HG03354 (cell line): ENCODE results near the gene TCP11L1.
"Not testable (repeated sequence)": the region's sequence is repeated elsewhere in the genome, so short reads cannot be mapped to it uniquely, and the experiment has no call there.

Experiments
- ATAC-seq: cut with Tn5 transposase; IDR thresholded peaks from one replicate; pipeline ENCODE4 v1.9.1; 2021; ENCODE audit warnings: mild to moderate bottlenecking; ENCODE audit not compliant: unreplicated experiment, poor library complexity, severe bottlenecking

TCP11L1 gene

DNA sequence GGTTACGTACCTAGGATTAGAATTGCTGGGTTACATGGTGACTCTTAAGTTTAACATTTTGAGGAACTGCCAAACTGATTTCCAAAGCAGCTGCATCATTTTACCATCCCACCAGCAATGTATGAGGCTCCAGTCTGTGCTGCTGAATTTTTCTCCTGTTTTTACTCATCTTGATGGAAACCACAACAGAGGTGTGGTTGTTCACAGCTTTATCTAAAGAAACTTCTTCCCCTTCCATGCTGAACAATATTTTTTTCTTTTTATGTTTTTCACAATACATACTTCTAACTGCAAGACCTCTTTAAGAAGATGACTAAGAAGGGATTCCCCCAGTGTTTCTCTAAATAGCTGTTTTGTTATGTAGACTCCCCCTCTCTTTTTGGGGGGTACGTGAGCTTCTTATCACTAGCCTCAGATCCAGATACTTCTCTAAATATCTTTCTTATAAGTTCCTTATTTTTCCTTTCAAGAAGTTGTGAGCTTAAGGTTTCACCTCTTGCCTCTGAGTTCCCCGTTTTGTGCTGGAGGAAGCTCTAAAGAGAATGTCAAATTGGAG, 24.0 kb downstream of the TCP11L1 start:
- ATAC-seq = no peak

DNA sequence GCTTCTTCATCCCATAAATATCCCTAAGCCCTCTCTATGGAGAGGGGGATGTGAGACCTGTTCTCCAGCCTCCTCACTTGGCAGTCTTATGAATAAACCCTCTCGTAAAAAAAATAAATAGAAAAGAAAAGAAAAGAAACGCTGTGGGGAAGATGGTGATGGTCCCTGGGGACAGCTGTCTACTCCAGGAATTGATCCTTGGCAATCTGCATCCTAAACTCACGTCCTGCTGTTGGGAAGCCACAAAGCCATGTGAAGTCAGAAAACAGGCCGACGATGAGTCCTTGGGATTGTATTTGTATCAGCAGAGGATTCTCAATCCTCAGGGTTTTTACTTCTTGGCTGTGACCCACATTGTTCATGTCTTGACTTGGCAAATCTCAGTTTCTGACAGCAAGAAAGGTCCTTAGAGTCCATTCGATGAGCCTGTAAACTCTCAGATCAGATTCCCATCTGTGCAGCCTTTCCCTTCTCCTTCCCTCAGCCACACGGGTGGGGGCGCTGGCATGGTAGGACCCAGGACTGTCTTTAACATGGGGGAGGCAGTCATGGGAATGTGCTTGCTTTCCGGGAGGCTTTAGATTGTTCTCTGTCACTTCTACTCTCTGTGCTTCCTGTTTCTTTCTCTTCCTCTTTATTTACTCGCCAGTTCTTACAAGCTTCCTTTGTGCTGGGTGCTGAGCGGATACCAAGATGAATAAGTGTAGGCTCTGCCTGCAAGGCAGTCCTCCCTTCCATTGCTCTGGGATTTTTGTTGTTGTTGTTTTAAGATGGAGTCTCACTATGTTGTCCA, 24.9 kb downstream of the TCP11L1 start:
- ATAC-seq = no peak

DNA sequence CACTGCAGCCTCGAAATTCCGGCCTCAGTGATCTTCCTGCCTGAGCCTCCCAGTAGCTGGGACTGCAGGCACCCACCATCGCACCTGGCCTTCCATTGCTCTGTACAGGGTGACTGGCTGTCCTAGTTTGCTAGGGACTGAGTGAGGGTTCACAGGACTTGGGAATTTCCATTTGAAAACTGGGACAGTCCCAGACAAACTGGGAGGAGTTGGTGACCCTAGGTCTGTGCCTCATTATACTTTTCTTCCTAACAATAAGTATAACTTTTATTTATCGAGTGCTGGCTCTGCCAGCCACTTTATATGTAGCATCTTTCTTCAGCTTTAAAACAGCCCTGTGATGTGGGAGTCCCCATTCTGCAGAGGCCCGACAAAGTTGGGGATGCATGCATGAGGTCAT, 25.5 kb downstream of the TCP11L1 start:
- ATAC-seq = no peak

DNA sequence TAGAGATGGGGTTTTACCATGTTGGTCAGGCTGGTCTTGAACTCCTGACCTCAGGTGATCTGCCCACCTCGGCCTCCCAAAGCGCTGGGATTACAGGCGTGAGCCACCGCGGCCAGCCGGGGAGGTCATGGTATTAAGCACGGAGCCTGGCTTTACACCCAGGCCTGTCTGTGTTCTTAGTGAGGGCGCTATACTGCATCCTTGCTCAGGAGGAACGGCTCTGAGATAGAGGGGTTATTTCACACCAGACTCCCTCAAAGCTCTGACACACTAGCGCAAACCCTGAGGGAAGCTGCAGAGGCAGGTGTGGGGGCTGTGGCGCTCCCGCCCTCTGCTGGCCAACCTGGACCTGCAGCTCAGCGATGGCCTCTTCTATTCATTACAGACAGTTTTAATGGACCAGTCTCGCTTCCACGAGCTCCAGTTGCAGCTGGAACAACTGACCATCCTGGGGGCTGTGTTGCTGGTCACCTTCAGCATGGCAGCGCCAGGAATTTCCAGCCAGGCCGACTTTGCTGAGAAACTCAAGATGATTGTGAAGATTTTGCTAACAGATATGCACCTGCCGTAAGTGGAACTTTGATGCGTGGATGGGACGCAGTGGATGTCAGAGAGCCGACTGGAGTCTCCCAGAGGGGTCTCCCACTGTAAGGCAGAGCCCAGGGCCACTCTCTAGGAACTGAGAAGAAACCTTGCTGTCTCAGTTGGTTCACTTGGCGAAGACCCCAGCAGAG, 26.2 kb downstream of the TCP11L1 start:
- ATAC-seq = peak; percentile 66

DNA sequence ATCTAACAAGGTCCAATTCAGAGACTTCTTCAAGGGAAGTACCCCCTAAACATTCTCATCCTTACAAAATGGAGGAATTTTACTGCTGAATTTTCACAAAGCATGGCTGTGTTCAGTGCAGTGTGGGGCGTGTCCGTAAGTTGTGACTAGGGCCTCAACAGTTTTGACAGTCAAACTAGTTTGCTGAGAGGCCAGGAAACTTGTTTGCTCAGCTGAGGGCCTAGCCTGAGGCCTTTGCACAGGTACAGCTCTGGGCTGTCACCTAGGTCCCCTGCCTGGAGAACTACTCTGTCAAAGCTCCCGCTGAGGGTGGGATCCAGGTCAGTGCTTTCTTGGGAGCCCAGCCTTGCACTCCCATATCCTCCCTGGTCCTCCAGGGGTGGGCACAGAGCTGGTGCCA, 27.9 kb downstream of the TCP11L1 start:
- ATAC-seq = no peak

DNA sequence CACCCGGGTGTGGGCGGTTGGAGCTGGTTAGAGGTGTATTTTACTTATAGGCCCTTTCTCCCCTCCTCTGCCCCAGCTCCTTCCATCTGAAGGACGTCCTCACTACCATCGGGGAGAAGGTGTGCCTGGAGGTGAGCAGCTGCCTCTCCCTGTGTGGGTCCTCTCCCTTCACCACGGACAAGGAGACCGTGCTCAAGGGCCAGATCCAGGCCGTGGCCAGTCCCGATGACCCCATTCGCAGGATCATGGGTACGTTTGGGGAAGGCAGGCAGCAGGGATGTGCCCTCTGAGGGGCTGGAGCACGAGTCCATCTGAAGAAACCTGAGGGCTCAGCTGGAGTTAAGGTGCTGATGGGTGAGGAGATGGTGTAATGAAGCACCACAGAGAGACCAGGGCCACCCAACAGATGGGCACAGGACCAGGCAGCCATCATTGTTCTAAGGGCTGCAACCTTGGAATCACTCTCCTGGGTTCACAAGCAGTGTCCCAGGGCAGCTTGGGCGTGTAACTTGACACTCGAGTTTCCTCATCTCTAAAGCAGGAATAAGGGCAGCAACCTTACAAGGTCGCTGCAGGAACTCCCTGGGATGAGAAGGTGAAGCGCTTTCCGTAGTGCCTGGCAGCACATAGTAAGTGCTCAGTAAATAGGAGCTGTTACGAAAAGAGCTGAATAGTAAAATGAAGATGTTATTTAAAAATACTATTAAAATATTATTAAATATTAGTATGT, 29.4 kb downstream of the TCP11L1 start:
- ATAC-seq = no peak

DNA sequence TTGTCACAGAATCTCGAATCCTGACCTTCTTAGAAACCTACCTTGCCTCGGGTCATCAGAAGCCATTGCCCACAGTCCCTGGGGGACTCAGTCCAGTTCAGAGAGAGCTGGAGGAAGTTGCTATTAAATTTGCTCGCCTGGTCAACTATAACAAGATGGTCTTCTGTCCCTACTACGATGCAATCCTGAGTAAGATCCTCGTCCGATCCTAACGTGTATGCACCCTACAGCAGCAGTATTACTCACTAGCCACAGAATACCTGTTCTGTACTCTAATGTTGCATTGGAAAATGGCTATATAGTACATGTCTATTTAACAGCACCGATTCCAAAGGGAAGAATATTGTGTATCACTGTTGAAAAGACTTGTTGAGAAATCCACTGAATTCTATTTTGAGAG, 33.1 kb downstream of the TCP11L1 start:
- no peak for ATAC-seq

DNA sequence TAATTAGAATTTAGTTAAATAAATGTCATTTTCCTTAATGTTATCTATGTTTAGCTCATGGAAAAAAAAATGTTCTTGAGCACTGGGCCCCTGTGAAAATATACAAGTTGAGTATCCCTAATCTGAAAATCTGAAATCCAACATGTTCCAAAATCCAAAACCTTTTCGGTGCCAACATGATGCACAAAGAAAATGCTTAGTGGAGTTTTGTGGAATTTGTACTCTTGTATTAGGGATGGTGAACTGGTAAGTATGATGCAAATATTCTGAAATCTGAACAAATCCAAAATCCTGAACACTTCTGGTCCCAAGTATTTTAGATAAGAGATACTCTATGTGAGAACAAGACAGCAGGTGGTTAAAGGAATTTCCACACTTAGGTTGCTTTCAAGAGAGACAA, 44.5 kb downstream of the TCP11L1 start:
- no peak for ATAC-seq

DNA sequence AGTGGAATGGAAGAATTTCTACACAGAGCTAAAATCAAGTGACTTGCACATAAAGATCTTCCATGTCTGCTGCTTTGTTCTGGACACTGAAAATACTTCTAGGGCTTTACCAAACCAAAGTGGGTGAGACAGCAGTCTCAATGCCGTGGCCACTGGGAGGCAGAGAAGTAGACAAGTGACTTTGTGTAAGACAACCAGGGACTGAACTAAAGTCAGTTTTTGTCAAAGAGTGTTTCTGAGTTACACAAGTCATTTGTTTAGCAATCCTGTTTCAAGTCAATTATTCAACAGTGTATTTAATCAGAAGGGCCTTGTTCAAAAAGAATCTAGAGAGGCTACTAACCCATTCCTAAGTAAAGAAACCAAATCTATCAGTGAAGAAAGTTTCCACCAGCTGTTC, 46.6 kb downstream of the TCP11L1 start:
- ATAC-seq = no peak

DNA sequence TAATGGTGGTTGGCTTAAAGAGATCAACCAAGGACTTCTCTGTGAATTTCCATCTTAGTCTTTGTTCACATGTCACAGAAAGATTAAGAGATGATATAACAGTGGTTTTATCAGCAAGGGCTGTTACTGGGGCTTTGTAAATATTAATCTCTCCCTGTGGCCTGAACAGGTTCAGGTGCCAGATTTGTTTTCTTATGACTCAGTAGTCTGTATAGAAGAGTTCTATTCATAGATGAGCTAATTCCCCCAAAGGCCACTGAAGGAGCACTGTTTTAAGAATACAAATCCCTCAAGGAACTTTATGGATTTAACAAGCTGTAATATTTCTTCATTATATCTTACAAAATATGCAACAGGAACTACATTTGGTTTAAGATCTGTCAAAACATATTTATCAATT, 50.4 kb downstream of the TCP11L1 start:
- ATAC-seq = no peak

DNA sequence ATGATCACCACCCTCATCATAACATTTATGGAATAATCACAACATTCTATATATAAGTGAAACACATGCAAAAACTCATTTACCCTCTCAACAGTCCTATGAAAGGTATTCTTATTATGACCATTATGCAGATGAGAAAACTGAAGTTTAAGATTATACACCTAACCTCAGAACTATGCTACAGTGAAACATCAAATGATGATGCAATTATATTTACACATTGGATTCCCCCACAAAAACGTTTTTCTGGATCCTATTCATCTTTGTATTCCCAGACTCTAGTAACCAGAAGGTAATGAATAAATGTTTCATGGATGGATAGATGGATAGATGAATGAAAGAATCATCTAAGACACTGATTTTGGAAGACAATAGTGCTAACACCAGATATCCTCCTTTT, 54.8 kb downstream of the TCP11L1 start:
- ATAC-seq = no peak

DNA sequence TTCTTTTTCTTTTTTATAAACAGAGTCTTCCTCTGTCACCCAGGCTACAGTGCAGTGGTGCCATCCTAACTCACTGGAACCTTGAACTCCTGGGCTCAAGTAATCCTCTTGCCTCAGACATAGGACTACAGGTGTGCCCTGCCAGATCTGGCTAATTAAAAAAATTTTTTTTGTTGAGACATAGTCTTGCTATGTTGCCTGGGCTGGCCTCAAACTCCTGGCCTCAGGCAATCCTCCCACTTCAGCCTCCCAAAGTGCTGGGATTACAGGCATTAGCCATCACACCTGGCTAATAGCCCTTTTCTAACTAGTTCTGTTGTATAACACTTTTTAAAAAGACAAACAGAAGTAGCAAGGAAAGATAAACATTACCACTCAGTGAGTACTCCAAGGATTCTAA, 64.5 kb downstream of the TCP11L1 start:
- no peak for ATAC-seq

DNA sequence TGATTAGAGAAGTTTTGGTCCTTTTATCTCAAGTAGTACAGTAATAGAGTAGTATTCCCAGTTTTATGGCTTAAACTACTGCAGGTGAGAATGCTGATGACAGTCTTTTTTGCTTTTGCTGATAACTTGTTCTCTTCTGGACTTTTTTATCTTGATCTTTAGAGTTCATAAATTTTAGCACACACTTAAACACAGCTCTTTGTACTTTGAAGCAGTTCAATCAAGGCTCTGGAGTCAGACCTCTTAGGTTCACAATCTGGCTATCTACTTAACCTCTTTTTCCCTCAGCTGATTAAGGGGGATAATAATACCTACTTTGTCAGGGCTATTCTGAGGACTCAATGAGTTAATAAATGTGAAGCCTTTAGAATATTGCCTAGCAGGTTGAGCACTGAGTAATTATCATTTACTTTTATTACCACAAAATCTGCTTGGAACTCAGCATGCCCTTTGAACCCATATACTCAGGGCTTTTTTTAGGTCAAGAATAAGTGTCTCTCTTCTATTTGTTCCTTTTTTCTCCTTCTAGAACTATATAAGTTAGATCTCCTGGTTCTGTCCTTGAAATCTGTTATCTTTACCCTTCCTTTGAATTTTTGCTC, 70.0 kb downstream of the TCP11L1 start:
- ATAC-seq = no peak

DNA sequence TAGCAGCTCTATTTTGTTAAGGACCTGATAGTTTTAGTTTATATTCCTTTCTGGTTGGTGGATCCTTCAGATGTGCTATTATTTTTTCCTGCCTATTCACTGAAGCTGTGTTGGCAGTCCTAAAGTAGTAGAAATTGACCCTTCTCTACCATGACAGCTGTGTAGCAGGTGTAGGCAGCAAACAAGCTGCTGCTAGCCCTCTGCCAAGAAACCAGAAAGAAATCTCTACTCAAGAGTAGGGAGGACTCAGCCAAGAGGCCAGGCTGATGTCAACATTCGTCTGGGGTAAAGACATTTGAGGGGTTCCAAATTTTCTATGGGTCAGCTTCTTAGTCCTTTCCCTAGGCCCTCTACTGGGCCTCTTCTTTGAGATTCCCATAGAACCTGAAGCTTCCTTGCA, 70.7 kb downstream of the TCP11L1 start:
- no peak for ATAC-seq

DNA sequence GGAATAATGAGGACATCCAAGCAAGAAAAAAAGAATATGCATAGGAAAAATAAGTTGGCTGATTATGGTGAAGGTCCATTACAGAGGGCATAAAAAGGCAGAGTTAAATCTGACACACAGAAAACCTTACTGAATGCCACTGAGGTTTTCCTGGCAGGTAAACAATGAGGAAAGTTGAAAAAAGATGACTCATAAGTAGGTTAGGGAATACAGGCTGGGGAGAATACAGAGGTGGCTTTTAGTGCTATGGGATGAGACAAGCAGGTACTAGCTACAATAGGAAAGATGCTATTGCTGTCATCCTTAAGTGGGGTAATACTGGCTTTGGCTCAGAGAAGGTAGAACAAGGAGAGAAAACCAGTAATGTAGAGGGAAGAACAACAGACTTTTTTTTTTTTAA, 77.2 kb downstream of the TCP11L1 start:
- no peak for ATAC-seq

DNA sequence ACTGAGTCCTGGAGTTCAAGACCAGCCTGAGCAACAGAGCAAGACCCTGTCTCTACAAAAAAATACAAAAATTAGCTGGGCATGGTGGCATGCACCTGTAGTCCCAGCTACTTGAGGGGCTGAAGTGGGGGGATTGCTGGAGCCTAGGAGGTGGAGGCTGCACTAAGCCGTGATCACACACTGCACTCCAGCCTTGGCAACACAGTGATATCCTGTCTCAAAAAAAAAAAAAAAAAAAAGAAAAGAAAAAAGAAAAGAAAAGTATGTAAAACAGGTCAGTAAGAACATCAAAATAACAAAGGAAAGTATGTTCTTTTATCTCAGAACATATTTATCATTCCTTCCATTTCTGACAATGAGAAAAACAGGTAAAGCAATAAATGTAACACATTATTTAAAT, 83.3 kb downstream of the TCP11L1 start:
- ATAC-seq = not testable (repeated sequence)
